HFFc6 (cell line): ENCODE data around the gene CCR2. TPM values are rescaled to one million over a fixed set of nuclear protein-coding genes. Genes with fewer than 3 reads are reported as not detected.

Experiments
- DNase-seq: peaks from one replicate; pipeline ENCODE4 v3.0.0-alpha.2; 2018
- H3K27ac Mint-ChIP-seq: 2 replicates; pipeline ENCODE4 v1.8.0; 2020; ENCODE audit warnings: mild to moderate bottlenecking, mixed read lengths
- H3K27me3 Mint-ChIP-seq: 2 replicates; pipeline ENCODE4 v1.8.0; 2021; ENCODE audit warnings: mild to moderate bottlenecking, moderate library complexity, mixed read lengths; ENCODE audit not compliant: insufficient read depth
- H3K36me3 Mint-ChIP-seq: 2 replicates; pipeline ENCODE4 v1.8.0; 2021; ENCODE audit warnings: low read depth, mixed read lengths
- H3K4me1 Mint-ChIP-seq: 2 replicates; pipeline ENCODE4 v1.8.0; 2020; ENCODE audit warnings: low read depth, mixed read lengths
- H3K4me3 Mint-ChIP-seq: 2 replicates; pipeline ENCODE4 v1.8.0; 2020; ENCODE audit warnings: mild to moderate bottlenecking, moderate library complexity, mixed read lengths
- H3K9me3 Mint-ChIP-seq: 2 replicates; pipeline ENCODE4 v1.8.0; 2020; ENCODE audit warnings: mild to moderate bottlenecking, mixed read lengths
- total RNA-seq, 6 experiments: library from RNA; stranded (reverse); fragmentation: NEBNext Ultra II Directional; extraction: Animal tissue kit (Norgen Biotek cat#: 25700); gene quantifications; 2 replicates in 1 of 6; 3 replicates in 5 of 6; pipeline ENCODE4 v1.2.3, GENCODE V29; 2021
- TF ChIP-seq, protein P1 (sequence below): fragments of 200-600 bp; sonication (generic); IDR thresholded peaks from 2 replicates; pipeline ENCODE4 v1.5.0; 2021; ENCODE audit warnings: antibody characterized with exemption, mild to moderate bottlenecking

The CCR2 gene
- total RNA-seq, 6 experiments from 2014 or later, result not detected

- Mint-ChIP-seq H3K36me3 (no peaks in the 10 kb centered on the region), H3K27me3 (peaks cover 20% of the 10 kb centered on the region), H3K4me3 (no peak overlapping the region), H3K27ac (no peak overlapping the region), H3K4me1 (peaks cover 9% of the 10 kb centered on the region), H3K9me3 (no peaks in the 10 kb centered on the region)
- TF ChIP-seq, protein P1, sequence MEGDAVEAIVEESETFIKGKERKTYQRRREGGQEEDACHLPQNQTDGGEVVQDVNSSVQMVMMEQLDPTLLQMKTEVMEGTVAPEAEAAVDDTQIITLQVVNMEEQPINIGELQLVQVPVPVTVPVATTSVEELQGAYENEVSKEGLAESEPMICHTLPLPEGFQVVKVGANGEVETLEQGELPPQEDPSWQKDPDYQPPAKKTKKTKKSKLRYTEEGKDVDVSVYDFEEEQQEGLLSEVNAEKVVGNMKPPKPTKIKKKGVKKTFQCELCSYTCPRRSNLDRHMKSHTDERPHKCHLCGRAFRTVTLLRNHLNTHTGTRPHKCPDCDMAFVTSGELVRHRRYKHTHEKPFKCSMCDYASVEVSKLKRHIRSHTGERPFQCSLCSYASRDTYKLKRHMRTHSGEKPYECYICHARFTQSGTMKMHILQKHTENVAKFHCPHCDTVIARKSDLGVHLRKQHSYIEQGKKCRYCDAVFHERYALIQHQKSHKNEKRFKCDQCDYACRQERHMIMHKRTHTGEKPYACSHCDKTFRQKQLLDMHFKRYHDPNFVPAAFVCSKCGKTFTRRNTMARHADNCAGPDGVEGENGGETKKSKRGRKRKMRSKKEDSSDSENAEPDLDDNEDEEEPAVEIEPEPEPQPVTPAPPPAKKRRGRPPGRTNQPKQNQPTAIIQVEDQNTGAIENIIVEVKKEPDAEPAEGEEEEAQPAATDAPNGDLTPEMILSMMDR, result no peak; the same call in 1 of the 2 replicates
- DNase-seq, result no peak
Observed at GRCh38 chr3:46395210-46395661, 41.3 kb downstream of the CCR2 start.

- TF ChIP-seq, protein P1, result no peak
- Mint-ChIP-seq H3K4me1 (peaks cover 9% of the 10 kb centered on the region), H3K36me3 (no peaks in the 10 kb centered on the region), H3K4me3 (no peak overlapping the region), H3K27ac (no peak overlapping the region), H3K27me3 (peaks cover 20% of the 10 kb centered on the region), H3K9me3 (no peaks in the 10 kb centered on the region)
- DNase-seq, result no peak
Observed at GRCh38 chr3:46395766-46396530, 42.0 kb downstream of the CCR2 start.

DNA sequence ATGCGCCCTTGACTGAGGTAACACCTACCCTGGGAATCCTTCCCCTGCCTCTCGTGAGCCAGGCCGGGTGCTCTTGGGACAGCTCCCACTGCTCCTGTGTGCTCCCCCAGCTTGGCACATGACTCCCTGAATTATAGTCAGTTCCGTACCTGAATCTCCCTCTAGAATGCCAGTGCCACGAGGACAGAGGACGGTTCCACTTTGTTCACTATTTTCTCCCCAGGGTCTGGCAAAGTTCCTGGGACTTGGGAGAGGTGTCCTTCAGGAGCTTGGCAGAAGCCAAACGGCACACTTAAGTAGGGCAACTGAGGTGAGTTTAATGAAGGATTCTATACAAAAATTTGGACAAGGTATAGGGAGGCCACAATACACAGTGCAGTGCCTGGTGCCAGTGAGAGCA, 43.2 kb downstream of the CCR2 start:
- Mint-ChIP-seq H3K4me1 (peaks cover 9% of the 10 kb centered on the region), H3K27me3 (peaks cover 20% of the 10 kb centered on the region), H3K9me3 (no peaks in the 10 kb centered on the region), H3K27ac (no peak overlapping the region), H3K4me3 (no peak overlapping the region), H3K36me3 (no peaks in the 10 kb centered on the region)
- no peak for DNase-seq
- TF ChIP-seq, protein P1, result no peak

GRCh38 chr3:46398186-46398955, 44.5 kb downstream of the CCR2 start:
- no peak overlapping the region for H3K27ac Mint-ChIP-seq
- no peak for DNase-seq
- peaks cover 15% of the 10 kb centered on the region for H3K27me3 Mint-ChIP-seq
- peaks cover 4% of the 10 kb centered on the region; the same call in 1 of the 2 replicates for H3K9me3 Mint-ChIP-seq
- H3K36me3 Mint-ChIP-seq, result no peaks in the 10 kb centered on the region
- peaks cover 9% of the 10 kb centered on the region for H3K4me1 Mint-ChIP-seq
- TF ChIP-seq, protein P1, result no peak
- H3K4me3 Mint-ChIP-seq, result no peak overlapping the region

DNA sequence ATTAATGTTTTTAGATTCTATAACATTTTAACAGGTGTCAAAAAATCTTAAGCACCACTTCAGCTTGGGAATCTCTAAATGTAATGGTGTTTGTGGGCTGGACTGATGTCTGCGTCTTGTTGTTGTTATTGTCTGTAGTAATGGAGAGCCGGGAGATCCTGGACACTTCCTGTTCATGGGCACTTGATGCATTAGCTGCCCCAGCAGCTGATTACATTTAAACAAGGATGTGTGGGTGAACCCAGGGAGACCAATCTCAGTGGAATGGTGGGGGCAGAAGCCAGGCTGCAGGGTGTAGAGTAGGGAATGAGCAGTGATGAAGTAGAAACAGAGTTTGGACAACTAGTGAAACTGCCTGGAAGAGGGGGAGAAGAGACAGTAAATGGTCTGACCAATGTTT, 45.2 kb downstream of the CCR2 start:
- H3K4me3 Mint-ChIP-seq, result no peak overlapping the region
- no peaks in the 10 kb centered on the region for H3K36me3 Mint-ChIP-seq
- peaks cover 9% of the 10 kb centered on the region for H3K4me1 Mint-ChIP-seq
- TF ChIP-seq, protein P1, result no peak
- no peak for DNase-seq
- H3K27ac Mint-ChIP-seq, result no peak overlapping the region
- peaks cover 22% of the 10 kb centered on the region for H3K27me3 Mint-ChIP-seq
- H3K9me3 Mint-ChIP-seq, result peaks cover 4% of the 10 kb centered on the region; the same call in 1 of the 2 replicates
